Stimulated activated CD4-positive, alpha-beta T cell treated with anti-CD3 and anti-CD28 coated beads, Interleukin-4, amount 100 ng/mL, for 1 hour (primary cell): Measurements from ENCODE around the gene OR2M7.
"Not testable (repeated sequence)": the region's sequence is repeated elsewhere in the genome, so short reads cannot be mapped to it uniquely, and the experiment has no call there.

ENCODE experiments used
- DNase-seq: peaks from one replicate; pipeline ENCODE4 v3.0.0-alpha.2; 2020

Gene OR2M7

GRCh38 chr1:248324468-248324867 lies at the start of gene OR2M7:
Gene OR2M7, minus strand, starts transcription at chr1:248324568. Its CDS starts 0 bp downstream, at chr1:248324568.
- no peak for DNase-seq

- no peak for DNase-seq
Measured at GRCh38 chr1:248373761-248374160, 49.4 kb upstream of the OR2M7 start.

- DNase-seq: no peak
Measured at GRCh38 chr1:248372394-248372793, 48.0 kb upstream of the OR2M7 start.

GRCh38 chr1:248366609-248367008 lies 42.2 kb upstream of the OR2M7 start:
- no peak for DNase-seq

GRCh38 chr1:248361121-248361715 lies 36.9 kb upstream of the OR2M7 start, which contains the start of gene OR2T4:
Gene OR2T4, plus strand, starts transcription at chr1:248361665. Its CDS starts 0 bp downstream, at chr1:248361665.
- no peak for DNase-seq

- DNase-seq: no peak
Measured at GRCh38 chr1:248359415-248359814, 35.0 kb upstream of the OR2M7 start.

- DNase-seq: no peak
Measured at GRCh38 chr1:248348475-248348874, 24.1 kb upstream of the OR2M7 start, which contains the start of gene OR14C36. Gene OR14C36, plus strand, starts transcription at chr1:248348775. Its CDS starts 0 bp downstream, at chr1:248348775.

- no peak for DNase-seq
Measured at GRCh38 chr1:248343451-248343850, 19.1 kb upstream of the OR2M7 start.

GRCh38 chr1:248316796-248317195 lies 7.6 kb downstream of the OR2M7 start:
- no peak for DNase-seq

GRCh38 chr1:248306740-248307139 lies 17.6 kb downstream of the OR2M7 start:
- not testable (repeated sequence) for DNase-seq

- DNase-seq: no peak
Measured at GRCh38 chr1:248306103-248306502, 18.3 kb downstream of the OR2M7 start.

- not testable (repeated sequence) for DNase-seq
Measured at GRCh38 chr1:248305672-248306071, 18.7 kb downstream of the OR2M7 start.

- DNase-seq: no peak
Measured at GRCh38 chr1:248303324-248303723, 21.0 kb downstream of the OR2M7 start, which contains the start of gene OR2T12. Gene OR2T12, minus strand, starts transcription at chr1:248303424. Its CDS starts 7,846 bp downstream, at chr1:248295578.

- no peak for DNase-seq
Measured at GRCh38 chr1:248288391-248288790, 36.0 kb downstream of the OR2M7 start.

GRCh38 chr1:248277876-248278275 lies 46.5 kb downstream of the OR2M7 start, which contains the start of gene OR2T33:
Gene OR2T33, minus strand, starts transcription at chr1:248277976. Its CDS starts 4,162 bp downstream, at chr1:248273814.
- DNase-seq: no peak
